Stimulated activated CD8-positive, alpha-beta memory T cell treated with anti-CD3 and anti-CD28 coated beads, Interleukin-4, amount 100 ng/mL, for 4 hours (primary cell): ENCODE measurements around the gene TTN.

ENCODE experiments used
- DNase-seq, 2 donors: peaks; one replicate each; pipeline ENCODE4 v3.0.0-alpha.2; 2020; ENCODE audit warnings: low read depth in 2 of 2, low spot score in 1 of 2

The TTN gene

DNA sequence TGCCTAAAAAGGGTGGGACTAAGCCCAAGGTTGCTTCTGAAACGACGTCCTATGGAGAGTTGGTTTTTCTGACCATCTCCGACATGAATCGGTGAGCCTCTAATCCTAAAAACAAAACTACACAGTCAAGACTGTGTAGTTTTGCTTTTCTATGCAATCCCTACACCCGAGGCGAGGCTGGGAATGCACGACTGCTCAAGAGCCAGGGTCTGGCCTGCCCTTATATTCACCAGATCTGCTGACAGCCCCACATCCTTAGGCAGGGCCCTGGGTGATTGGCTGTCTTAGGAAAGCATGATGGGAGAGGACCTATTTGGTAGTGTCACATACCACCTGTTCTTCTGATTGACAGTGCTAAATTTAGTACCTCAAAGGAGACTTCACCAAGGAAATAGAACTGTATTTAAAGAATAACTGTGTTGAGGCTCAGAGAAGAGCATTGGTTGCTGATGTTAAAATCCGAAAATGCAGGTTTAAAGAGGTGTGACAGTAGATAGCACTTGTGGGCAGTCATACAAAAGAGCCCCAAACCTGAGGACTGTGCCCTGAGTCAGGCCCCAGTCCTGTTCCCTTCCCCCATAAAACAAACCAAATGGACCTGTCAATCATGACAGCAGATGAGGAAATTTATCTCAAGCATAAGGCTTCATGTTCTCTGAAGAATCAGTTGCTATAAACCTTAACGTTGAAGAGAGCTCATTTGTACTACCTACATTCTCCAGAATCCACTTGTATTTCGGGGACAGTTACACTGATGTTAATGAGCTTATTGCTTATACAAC is at the start of gene TTN:
TSS of gene TTN (minus strand) at position 197 of the 782 bp plus-strand sequence. CDS start 2,781 bp downstream, outside the sequence.
- no peak for DNase-seq

DNA sequence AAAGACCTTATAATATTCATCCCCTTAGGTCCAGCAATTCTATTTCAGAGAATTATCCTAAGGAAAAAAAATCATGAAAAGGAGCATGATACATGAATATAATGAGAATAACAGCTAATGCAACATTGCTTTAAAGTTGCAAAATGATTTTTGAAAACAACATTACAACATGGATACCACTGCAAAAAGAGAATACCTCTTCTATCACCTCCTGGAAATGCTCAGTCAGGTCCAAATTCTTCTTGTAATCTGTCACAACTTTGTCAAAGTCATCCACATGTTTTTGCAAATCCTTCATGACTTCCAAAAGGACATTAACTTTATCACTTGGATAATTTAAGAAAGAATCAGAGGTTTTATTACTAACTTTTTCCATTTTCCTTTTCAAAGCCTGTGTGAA is 47.9 kb upstream of the TTN start:
- no peak for DNase-seq

- no peak for DNase-seq
These were observed 41.1 kb upstream of the TTN start for GRCh38 chr2:178848335-178848734.

DNA sequence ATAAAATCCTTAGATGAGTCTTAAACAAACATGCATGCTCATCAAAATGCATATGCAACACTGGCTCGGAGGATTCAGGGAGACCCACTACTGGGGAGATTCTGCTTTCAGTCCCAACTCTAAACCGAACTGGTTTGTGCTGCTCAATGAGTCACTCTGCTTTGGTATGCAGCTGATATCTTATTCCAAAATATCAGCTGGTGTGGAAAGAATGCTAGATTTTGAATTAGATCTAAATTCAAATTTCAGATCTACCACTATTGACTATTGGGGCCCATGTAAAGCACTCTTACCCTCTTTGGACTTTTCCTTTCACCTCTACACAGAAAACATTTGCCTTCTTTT is 39.2 kb upstream of the TTN start:
- no peak for DNase-seq

GRCh38 chr2:178845566-178846457 is 38.6 kb upstream of the TTN start:
- DNase-seq = no peak

DNA sequence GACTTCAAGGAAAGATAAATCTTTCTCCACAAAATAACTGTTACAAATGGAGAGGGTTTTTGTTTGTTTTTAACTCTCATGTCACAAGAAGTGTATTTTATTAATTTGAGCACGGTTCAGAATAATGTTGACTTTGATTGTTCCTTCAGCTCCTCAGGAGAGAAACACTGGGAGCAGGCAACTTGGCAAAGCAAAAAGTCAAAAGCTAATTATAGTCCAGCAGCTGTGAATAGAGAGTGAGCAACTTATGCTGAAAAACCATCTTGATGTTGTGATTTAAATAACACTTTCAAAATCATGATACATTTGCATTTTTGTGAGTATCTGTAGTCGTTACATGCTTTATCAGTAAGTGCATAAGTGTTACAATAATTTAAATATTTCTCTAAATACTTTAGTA is 37.5 kb upstream of the TTN start:
- no peak for DNase-seq

DNA sequence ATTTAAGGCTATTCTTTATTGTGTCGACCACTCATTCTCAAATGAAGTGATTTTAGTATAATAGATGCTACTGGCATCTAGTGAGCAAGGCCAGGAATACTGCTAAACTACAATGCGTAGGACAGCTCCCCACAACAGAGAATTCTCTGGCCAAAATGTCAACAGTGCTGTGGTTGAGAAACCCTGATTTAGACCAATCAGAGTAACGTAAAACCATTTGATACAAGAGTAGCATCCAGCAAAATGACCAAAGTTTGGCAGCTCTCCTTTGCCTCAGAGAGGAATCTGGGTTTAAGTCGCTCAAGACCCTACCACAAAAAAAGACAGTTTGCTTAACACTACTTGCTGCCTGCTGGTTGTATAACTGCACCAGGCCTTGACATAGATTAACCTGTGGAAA is 37.0 kb upstream of the TTN start:
- no peak for DNase-seq

GRCh38 chr2:178843697-178844096 is 36.5 kb upstream of the TTN start:
- DNase-seq = no peak

DNA sequence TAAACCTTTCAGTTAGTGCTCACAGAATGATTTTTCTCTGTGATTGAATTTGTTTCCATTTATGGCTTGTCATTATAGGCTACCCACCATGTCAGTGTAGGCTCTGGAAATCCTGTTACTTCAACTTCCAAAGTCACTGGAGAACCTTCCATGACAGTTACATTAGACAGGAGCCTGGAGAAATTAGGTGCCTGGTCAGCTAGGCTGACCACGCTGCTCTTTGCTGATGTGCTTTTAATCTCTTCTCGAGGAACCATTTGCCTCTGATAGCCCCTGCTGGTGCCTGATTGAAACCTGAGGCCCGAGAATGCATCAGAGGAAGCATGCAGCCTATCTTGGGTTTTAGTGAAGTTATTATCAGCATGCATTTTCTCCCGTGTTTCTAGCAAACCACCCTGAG is 29.6 kb upstream of the TTN start:
- DNase-seq = no peak

DNA sequence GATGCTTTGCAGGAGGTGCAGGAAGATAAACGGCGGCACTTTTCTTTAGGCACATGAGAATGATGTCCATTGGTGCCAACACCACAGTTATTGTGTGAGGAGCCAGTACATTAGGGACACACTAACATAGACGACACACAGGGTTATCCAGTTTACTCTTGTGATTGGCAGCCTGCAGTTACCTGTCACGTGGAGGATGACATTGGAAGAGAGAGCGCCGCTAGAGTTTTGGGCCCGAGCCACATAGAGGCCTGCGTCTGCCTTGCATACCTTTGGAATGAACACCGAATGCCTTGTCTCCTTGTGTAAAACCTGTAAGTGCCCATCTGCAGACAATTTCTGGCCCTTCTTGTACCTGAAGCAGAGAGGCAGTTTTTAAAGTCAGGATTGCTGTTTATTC is 26.9 kb upstream of the TTN start:
- no peak for DNase-seq

- DNase-seq = no peak
These were observed 26.2 kb upstream of the TTN start for GRCh38 chr2:178833382-178833781.

DNA sequence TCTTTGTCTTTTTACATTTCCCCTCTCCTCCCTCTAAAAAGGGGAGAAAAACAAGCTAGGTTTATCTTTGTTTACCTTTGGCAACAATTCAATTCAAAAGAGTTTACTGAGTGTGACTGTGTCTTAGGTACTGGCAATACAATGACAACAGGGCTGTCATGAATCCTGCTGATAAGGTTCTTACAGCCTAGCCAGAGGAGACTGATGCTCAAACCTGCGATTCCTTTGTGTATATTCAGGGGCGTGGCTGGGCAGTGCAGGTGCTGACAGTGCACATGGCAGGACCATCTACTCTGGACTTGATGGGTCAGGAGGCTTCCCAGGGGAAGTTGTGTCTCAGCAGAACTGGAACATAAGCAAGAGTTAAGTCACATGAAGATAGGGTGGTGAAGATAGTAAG is 23.2 kb upstream of the TTN start:
- DNase-seq = no peak

GRCh38 chr2:178829981-178830380 is 22.8 kb upstream of the TTN start:
- no peak for DNase-seq

- no peak for DNase-seq
These were observed 22.2 kb upstream of the TTN start for GRCh38 chr2:178829299-178829960.

GRCh38 chr2:178828486-178828881 is 21.3 kb upstream of the TTN start:
- DNase-seq = no peak

- DNase-seq = no peak
These were observed 20.7 kb upstream of the TTN start for GRCh38 chr2:178827739-178828485.

DNA sequence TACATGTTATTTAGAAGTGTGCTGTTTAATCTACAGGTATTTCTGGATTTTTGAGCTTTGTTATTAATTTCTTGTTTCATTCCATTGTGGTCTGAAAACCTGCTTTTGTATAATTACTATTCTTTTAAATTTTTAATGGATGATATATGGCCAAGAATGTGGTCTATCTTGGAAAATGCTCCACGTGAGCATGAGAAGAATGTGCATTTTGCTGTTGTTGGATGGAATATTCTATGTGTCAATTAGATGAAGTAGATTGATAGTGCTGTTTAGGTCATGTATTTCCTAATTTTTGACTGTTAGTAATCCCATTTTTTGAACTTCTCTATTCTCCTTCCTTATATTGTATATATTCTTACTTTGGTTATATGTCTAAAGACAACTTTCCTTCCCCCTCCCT is 19.9 kb upstream of the TTN start:
- no peak for DNase-seq

GRCh38 chr2:178825183-178825582 is 18.0 kb upstream of the TTN start:
- no peak for DNase-seq

DNA sequence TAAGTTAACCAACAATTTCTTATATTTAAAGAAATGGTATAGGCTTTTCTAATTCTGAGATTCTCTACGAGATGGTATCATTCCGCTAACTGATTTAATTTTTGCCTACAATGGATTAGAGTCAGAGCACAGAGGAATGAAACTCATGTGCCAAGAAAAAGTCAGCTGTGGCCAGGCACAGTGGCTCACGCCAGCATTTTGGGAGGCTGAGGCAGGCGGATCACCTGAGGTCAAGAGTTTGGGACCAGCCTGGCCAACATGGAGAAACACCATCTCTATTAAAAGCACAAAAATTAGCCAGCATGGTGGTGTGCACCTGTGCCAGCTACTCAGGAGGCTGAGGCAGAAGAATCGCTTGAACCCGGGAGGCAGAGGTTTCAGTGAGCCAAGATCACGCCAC is 17.0 kb upstream of the TTN start:
- no peak for DNase-seq

GRCh38 chr2:178819992-178820391 is 12.8 kb upstream of the TTN start:
- no peak for DNase-seq

DNA sequence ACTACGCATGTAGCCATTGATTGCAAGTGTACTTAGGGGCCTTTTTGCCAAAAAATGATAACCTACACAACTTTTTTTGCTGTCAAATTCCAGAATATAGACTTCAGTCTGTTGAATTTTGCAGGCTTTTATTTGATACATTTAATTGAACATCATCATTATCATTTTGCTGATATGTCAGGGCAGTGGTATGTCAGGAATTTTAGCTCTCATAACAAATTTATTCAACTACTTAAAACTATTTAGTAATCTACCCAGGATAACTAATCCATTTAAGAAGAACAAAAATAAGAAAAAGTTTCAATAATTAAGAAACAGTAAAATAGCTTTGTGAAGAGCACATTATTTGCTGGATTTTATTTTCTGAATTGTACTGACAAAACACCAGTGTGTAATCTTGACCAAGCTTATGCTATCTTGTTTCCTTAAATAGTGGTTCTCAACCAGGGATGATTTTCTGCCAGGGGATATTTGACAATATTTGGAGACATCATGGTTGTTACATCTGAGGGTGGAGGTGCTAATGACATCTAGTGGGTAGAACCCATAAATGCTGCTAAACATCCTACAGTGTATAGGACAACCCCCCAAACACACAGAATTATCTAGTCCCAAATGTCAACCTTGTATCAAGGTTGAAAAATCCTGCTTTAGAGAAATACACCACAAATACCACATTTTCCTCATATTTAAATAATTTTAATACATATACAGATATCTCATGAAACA is 12.1 kb upstream of the TTN start:
- no peak for DNase-seq
